GM12878 (cell line): ENCODE results near the gene PADI4. TPM values are rescaled to one million over a fixed set of nuclear protein-coding genes. Genes with fewer than 3 reads are reported as not detected.

Source experiments
- ATAC-seq: fragments of 200-7000 bp; cut with Tn5 transposase; 3 replicates; pipeline ENCODE4 v1.9.1; 2020; ENCODE audit warnings: mild to moderate bottlenecking, moderate library complexity
- BruUV-seq: library from RNA; stranded (reverse); fragments of 400-500 nt; replicated peaks from 2 replicates; lab custom pipeline; 2021; lab: Mats Ljungman, UMichigan
- CTCF ChIA-PET: fragments of 300-600 bp; sonication (Branson Sonifier 250); formaldehyde crosslinking; extraction: SDS; loops from one replicate; lab custom pipeline; 2021; ENCODE audit warnings: inconsistent platforms; lab: Yijun Ruan, JAX
- POLR2A ChIA-PET: fragments of 350-600 bp; formaldehyde crosslinking; extraction: SDS; loops from one replicate; lab custom pipeline; 2021; ENCODE audit warnings: inconsistent platforms; lab: Charles Lee
- RAD21 ChIA-PET: fragments of 300-600 bp; sonication (Branson Sonifier 250); formaldehyde crosslinking; loops from one replicate; lab custom pipeline; 2023; ENCODE audit warnings: antibody characterized with exemption; ENCODE audit not compliant: unreplicated experiment; lab: Charles Lee
- SMC1A ChIA-PET: fragments of 300-600 bp; sonication (Branson Sonifier 250); formaldehyde crosslinking; loops from one replicate; lab custom pipeline; 2023; ENCODE audit not compliant: unreplicated experiment, uncharacterized antibody; lab: Charles Lee
- DNase-seq: peaks from one replicate; pipeline ENCODE4 v3.0.0-alpha.2; 2011; ENCODE audit warnings: low read depth, low spot score
- FAIRE-seq: peaks from 3 replicates; lab custom pipeline; 2011; peaks lifted over from hg19 to GRCh38; lab: Jason Lieb, UNC
- H2AFZ ChIP-seq: 2 replicates; pipeline ENCODE4 v1.6.0; 2011; ENCODE audit warnings: low read depth, low read length, control low read depth; ENCODE audit not compliant: control insufficient read depth
- H3K27ac ChIP-seq: 2 replicates; pipeline ENCODE4 v1.5.1; 2011; ENCODE audit warnings: control low read depth; ENCODE audit not compliant: control insufficient read depth, insufficient read depth
- H3K27me3 ChIP-seq, 2 experiments: replicated peaks in 1 of 2; 2 replicates each; pipeline versions ENCODE4 v1.6.0 to v1.6.1; 2011; ENCODE audit warnings: low read length in 1 of 2; ENCODE audit not compliant: control insufficient read depth in 2 of 2, insufficient read depth in 2 of 2
- H3K36me3 ChIP-seq, 2 experiments: 2 replicates each; pipeline ENCODE4 v1.5.1; 2011; ENCODE audit warnings: low read length in 1 of 2; ENCODE audit not compliant: control insufficient read depth in 2 of 2, insufficient read depth in 2 of 2
- H3K4me1 ChIP-seq: 2 replicates; pipeline ENCODE4 v1.6.1; 2011; ENCODE audit warnings: mild to moderate bottlenecking, low read length, moderate library complexity, mixed read lengths; ENCODE audit not compliant: control insufficient read depth, insufficient read depth
- H3K4me2 ChIP-seq: 2 replicates; pipeline ENCODE4 v1.6.0; 2011; ENCODE audit warnings: control low read depth; ENCODE audit not compliant: control insufficient read depth, insufficient read depth
- H3K4me3 ChIP-seq: fragments of 200-600 bp; sonication (generic); 2 replicates; pipeline ENCODE4 v1.5.1; 2016
- H3K79me2 ChIP-seq: 2 replicates; pipeline ENCODE4 v1.6.0; 2011; ENCODE audit warnings: low read length; ENCODE audit not compliant: control insufficient read depth, insufficient read depth
- H3K9ac ChIP-seq: 2 replicates; pipeline ENCODE4 v1.8.0; 2011; ENCODE audit warnings: low read length, control low read depth, mixed read lengths; ENCODE audit not compliant: control insufficient read depth, insufficient read depth
- H3K9me3 ChIP-seq: replicated peaks from 3 replicates; pipeline ENCODE4 v1.5.1; 2011; ENCODE audit warnings: mild to moderate bottlenecking, low read length; ENCODE audit not compliant: control insufficient read depth, insufficient read depth
- H4K20me1 ChIP-seq: 2 replicates; pipeline ENCODE4 v1.6.0; 2011; ENCODE audit not compliant: control insufficient read depth, insufficient read depth
- CHD4 ChIP-seq: fragments of 200-600 bp; sonication (generic); IDR thresholded peaks from 2 replicates; pipeline ENCODE4 v1.6.1; 2016; ENCODE audit warnings: mild to moderate bottlenecking
- DPF2 ChIP-seq: fragments of 450-650 bp; IDR thresholded peaks from 2 replicates; pipeline ENCODE4 v1.6.1; 2017; ENCODE audit warnings: mild to moderate bottlenecking
- FOS ChIP-seq: IDR thresholded peaks from 3 replicates; pipeline ENCODE4 v1.6.1; 2011; ENCODE audit warnings: borderline replicate concordance; ENCODE audit not compliant: insufficient read length; ENCODE audit errors: extremely low read depth
- FOXK2 ChIP-seq: fragments of 450-650 bp; IDR thresholded peaks from 2 replicates; pipeline ENCODE4 v1.6.1; 2017; ENCODE audit warnings: mild to moderate bottlenecking, moderate library complexity
- GATAD2B ChIP-seq: fragments of 450-650 bp; conservative IDR thresholded peaks from 2 replicates; pipeline ENCODE4 v1.6.1; 2017; ENCODE audit warnings: low read depth, mild to moderate bottlenecking, moderate library complexity
- PAX5 ChIP-seq: IDR thresholded peaks from 2 replicates; pipeline ENCODE4 v1.6.1; 2011; ENCODE audit warnings: low read depth, low read length, borderline replicate concordance
- RFX5 ChIP-seq: IDR thresholded peaks from 2 replicates; pipeline ENCODE4 v1.6.1; 2011; ENCODE audit warnings: low read depth, low read length, improper control_type of control experiment
- SUPT20H ChIP-seq: IDR thresholded peaks from 2 replicates; pipeline ENCODE4 v1.6.1; 2011; ENCODE audit warnings: low read depth, mild to moderate bottlenecking, low read length, moderate library complexity, borderline replicate concordance; ENCODE audit not compliant: control insufficient read depth
- YY1 ChIP-seq: IDR thresholded peaks from 2 replicates; pipeline ENCODE4 v1.6.1; 2011; ENCODE audit warnings: low read depth, mild to moderate bottlenecking, low read length
- ZNF24 ChIP-seq: fragments of 450-650 bp; IDR thresholded peaks from 2 replicates; pipeline ENCODE4 v1.6.1; 2017; ENCODE audit warnings: antibody characterized with exemption, mild to moderate bottlenecking
- WGBS: methylation state at CpG from one replicate; pipeline ENCODE4 v1.1.6; 2016; ENCODE audit warnings: low lambda C conversion rate; ENCODE audit not compliant: insufficient replicate concordance, insufficient coverage; ENCODE audit errors: missing lambda C conversion rate; 5-methylcytosine and 5-hydroxymethylcytosine counted together
- in situ Hi-C: fragments of 300-500 bp; cut with MboI; formaldehyde crosslinking; loops from 9 replicates; pipeline ENCODE4 v1.14.3; 2018; ENCODE audit warnings: mixed read lengths
- intact Hi-C: fragments of 100-400 bp; cut with micrococcal nuclease; formaldehyde crosslinking; loops from one replicate; pipeline ENCODE4 v1.14.2; 2022; ENCODE audit not compliant: unreplicated experiment
- polyA plus RNA-seq, 11 experiments: library from polyadenylated mRNA; depleted of rRNA in 4 of 11; unstranded in 6 of 11; stranded (reverse) in 5 of 11; fragments of >200 nt; fragmentation: Nextera tagmentation in 4 of 11; fragmentation: Illumina TruSeq in 1 of 11; extraction: Ambion mirVana in 4 of 11; extraction: Trizol in 1 of 11; gene quantifications; 1 replicate in 1 of 11; 2 replicates in 10 of 11; pipeline versions ENCODE4 v1.2.1 to v1.2.3, GENCODE V29; 2011 to 2016; ENCODE audit warnings: inconsistent platforms in 2 of 11, missing spikeins in 2 of 11, low read depth in 1 of 11
- total RNA-seq, 4 experiments: library from RNA; depleted of rRNA in 3 of 4; stranded (reverse); fragments of >200 nt in 3 of 4; fragmentation: Illumina TruSeq in 1 of 4; extraction: Trizol in 1 of 4; gene quantifications; 2 replicates each; pipeline versions ENCODE4 v1.2.1 to v1.2.3, GENCODE V29; 2013 to 2021
- TF ChIP-seq, protein P1 (sequence below): fragments of 450-650 bp; IDR thresholded peaks from 2 replicates; pipeline ENCODE4 v1.6.1; 2018; ENCODE audit warnings: mild to moderate bottlenecking, low read depth, moderate library complexity; ENCODE audit not compliant: partially characterized antibody
- TF ChIP-seq, protein P2 (sequence below): fragments of 450-650 bp; IDR thresholded peaks from 2 replicates; pipeline ENCODE4 v1.6.1; 2017; ENCODE audit warnings: mild to moderate bottlenecking, moderate library complexity

PADI4 gene
- total and polyA plus RNA-seq, 10 of the 15 experiments (the other 5 are each of a cell fraction or from before 2014, with no cell fraction given), result 0.08 to 0.47 (median 0.15) TPM; not detected in 3

DNA sequence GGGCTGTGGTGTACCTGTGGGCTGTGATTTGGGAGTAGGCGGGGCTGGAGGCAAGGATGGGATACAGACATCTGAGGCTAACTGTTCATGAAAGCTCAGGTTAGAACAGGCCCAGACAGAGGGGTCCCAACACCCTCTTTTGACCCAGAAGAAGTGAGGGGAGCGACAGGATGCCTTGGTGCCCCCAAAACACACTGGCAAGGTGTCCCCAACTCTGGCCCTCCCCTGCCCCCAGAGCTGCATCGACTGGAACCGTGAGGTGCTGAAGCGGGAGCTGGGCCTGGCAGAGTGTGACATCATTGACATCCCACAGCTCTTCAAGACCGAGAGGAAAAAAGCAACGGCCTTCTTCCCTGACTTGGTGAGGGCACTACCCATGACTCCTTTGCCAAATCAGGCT, 27.6 kb upstream of the PADI4 start:
- no peak for TF ChIP-seq FOS
- no peaks in the 10 kb centered on the region for H3K9me3 ChIP-seq
- BruUV-seq, result no TSS peak
- intact Hi-C loops (no loop called here), in situ Hi-C loops (no loop called here)
- no peak overlapping the region for H2AFZ ChIP-seq
- ChIA-PET POLR2A (no interaction called here), CTCF (no interaction called here), RAD21 (no interaction called here), SMC1A (no interaction called here)
- H3K4me1 ChIP-seq, result peaks cover 2% of the 10 kb centered on the region
- H3K27me3 ChIP-seq, result peaks cover 0 to 2% of the 10 kb centered on the region in 2 experiments; a peak in 2 of 4 replicates
- no peaks in the 10 kb centered on the region for H3K79me2 ChIP-seq
- H4K20me1 ChIP-seq, result no peaks in the 10 kb centered on the region
- no peak for ATAC-seq
- no peak overlapping the region for H3K9ac ChIP-seq
- H3K4me2 ChIP-seq, result no peak overlapping the region
- H3K27ac ChIP-seq, result no peak overlapping the region
- no peaks in the 10 kb centered on the region for H3K36me3 ChIP-seq
- no peak overlapping the region for H3K4me3 ChIP-seq
- 40% methylated on average over 7 of the region's 7 CpGs for WGBS
- FAIRE-seq, result no peak
- DNase-seq, result no peak

DNA sequence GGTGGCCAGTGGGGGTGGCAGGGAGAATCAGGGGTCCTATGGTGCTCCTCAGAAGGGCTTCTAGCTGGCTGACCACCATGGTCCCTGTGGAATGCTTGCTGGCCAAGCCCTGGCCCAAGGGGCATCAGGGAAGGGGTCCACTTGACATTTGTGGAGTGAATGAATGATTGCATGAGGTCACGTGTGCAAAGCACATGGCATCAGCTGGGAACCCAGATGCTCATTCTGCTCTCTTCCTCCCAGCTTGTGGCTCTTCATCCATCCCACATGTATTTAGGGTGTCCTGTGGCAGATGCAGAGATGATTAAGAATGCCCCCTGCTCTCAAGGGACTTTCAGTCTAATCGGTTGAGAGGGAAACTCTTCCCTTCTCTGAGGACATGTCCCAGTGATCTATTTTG, 27.1 kb upstream of the PADI4 start:
- BruUV-seq, result no TSS peak
- no peak for DNase-seq
- Histone ChIP-seq H3K4me3 (no peak overlapping the region), H3K36me3 (no peaks in the 10 kb centered on the region), H3K9me3 (no peaks in the 10 kb centered on the region), H3K79me2 (no peaks in the 10 kb centered on the region), H2AFZ (no peak overlapping the region), H4K20me1 (no peaks in the 10 kb centered on the region), H3K9ac (no peak overlapping the region), H3K27ac (no peak overlapping the region), H3K4me1 (no peaks in the 10 kb centered on the region), H3K27me3 (peaks cover 0 to 2% of the 10 kb centered on the region in 2 experiments; a peak in 2 of 4 replicates), H3K4me2 (no peak overlapping the region)
- ChIA-PET SMC1A (no interaction called here), RAD21 (no interaction called here), CTCF (no interaction called here), POLR2A (no interaction called here)
- in situ Hi-C loops, result no loop called here
- TF ChIP-seq YY1 (no peak), CHD4 (no peak), FOXK2 (no peak), SUPT20H (no peak), PAX5 (no peak), ZNF24 (no peak), RFX5 (no peak), GATAD2B (no peak), DPF2 (no peak)
- TF ChIP-seq, protein P1, sequence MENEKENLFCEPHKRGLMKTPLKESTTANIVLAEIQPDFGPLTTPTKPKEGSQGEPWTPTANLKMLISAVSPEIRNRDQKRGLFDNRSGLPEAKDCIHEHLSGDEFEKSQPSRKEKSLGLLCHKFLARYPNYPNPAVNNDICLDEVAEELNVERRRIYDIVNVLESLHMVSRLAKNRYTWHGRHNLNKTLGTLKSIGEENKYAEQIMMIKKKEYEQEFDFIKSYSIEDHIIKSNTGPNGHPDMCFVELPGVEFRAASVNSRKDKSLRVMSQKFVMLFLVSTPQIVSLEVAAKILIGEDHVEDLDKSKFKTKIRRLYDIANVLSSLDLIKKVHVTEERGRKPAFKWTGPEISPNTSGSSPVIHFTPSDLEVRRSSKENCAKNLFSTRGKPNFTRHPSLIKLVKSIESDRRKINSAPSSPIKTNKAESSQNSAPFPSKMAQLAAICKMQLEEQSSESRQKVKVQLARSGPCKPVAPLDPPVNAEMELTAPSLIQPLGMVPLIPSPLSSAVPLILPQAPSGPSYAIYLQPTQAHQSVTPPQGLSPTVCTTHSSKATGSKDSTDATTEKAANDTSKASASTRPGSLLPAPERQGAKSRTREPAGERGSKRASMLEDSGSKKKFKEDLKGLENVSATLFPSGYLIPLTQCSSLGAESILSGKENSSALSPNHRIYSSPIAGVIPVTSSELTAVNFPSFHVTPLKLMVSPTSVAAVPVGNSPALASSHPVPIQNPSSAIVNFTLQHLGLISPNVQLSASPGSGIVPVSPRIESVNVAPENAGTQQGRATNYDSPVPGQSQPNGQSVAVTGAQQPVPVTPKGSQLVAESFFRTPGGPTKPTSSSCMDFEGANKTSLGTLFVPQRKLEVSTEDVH, result no peak
- TF ChIP-seq, protein P2, sequence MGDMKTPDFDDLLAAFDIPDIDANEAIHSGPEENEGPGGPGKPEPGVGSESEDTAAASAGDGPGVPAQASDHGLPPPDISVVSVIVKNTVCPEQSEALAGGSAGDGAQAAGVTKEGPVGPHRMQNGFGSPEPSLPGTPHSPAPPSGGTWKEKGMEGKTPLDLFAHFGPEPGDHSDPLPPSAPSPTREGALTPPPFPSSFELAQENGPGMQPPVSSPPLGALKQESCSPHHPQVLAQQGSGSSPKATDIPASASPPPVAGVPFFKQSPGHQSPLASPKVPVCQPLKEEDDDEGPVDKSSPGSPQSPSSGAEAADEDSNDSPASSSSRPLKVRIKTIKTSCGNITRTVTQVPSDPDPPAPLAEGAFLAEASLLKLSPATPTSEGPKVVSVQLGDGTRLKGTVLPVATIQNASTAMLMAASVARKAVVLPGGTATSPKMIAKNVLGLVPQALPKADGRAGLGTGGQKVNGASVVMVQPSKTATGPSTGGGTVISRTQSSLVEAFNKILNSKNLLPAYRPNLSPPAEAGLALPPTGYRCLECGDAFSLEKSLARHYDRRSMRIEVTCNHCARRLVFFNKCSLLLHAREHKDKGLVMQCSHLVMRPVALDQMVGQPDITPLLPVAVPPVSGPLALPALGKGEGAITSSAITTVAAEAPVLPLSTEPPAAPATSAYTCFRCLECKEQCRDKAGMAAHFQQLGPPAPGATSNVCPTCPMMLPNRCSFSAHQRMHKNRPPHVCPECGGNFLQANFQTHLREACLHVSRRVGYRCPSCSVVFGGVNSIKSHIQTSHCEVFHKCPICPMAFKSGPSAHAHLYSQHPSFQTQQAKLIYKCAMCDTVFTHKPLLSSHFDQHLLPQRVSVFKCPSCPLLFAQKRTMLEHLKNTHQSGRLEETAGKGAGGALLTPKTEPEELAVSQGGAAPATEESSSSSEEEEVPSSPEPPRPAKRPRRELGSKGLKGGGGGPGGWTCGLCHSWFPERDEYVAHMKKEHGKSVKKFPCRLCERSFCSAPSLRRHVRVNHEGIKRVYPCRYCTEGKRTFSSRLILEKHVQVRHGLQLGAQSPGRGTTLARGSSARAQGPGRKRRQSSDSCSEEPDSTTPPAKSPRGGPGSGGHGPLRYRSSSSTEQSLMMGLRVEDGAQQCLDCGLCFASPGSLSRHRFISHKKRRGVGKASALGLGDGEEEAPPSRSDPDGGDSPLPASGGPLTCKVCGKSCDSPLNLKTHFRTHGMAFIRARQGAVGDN, result no peak
- WGBS, result 3% methylated on average over 2 of the region's 2 CpGs
- FAIRE-seq, result no peak
- no peak for ATAC-seq
- intact Hi-C loops, result no loop called here
